Panc1 (cell line): ENCODE results near the gene THBS1. TPM values are rescaled to one million over a fixed set of nuclear protein-coding genes. Genes with fewer than 3 reads are reported as not detected.

Source experiments
- ATAC-seq: fragments of 200-7000 bp; cut with Tn5 transposase; 2 replicates; pipeline ENCODE4 v1.9.1; 2020; ENCODE audit warnings: mild to moderate bottlenecking, moderate library complexity
- BruUV-seq: library from RNA; stranded (reverse); fragments of 400-500 nt; replicated peaks from 2 replicates; lab custom pipeline; 2021; lab: Mats Ljungman, UMichigan
- CTCF ChIA-PET: fragments of 300-600 bp; sonication (Branson Sonifier 250); formaldehyde crosslinking; loops from one replicate; lab custom pipeline; 2022; ENCODE audit warnings: antibody characterized with exemption; lab: Charles Lee
- POLR2A ChIA-PET: fragments of 300-600 bp; sonication (Branson Sonifier 250); formaldehyde crosslinking; loops from one replicate; lab custom pipeline; 2022; ENCODE audit warnings: antibody characterized with exemption; lab: Charles Lee
- DNase-seq: peaks from one replicate; pipeline ENCODE4 v3.0.0-alpha.2; 2010; ENCODE audit warnings: low read depth, low spot score
- H3K27ac ChIP-seq: 2 replicates; pipeline ENCODE4 v1.5.1; 2011; ENCODE audit warnings: mild to moderate bottlenecking, low read length, inconsistent platforms
- H3K27me3 ChIP-seq: fragments of 200-500 bp; sonication (Bioruptor generic); 2 replicates; pipeline ENCODE4 v1.6.0; 2014; ENCODE audit warnings: low read length, inconsistent platforms; ENCODE audit not compliant: control insufficient read depth, insufficient read depth
- H3K36me3 ChIP-seq: fragments of 200-500 bp; sonication (Bioruptor generic); 2 replicates; pipeline ENCODE4 v1.5.1; 2014; ENCODE audit warnings: inconsistent platforms, mild to moderate bottlenecking, low read length, moderate library complexity; ENCODE audit not compliant: control insufficient read depth, insufficient read depth
- H3K4me1 ChIP-seq: 2 replicates; pipeline ENCODE4 v1.5.1; 2011; ENCODE audit warnings: inconsistent platforms, mild to moderate bottlenecking, low read length, moderate library complexity; ENCODE audit not compliant: control insufficient read depth, insufficient read depth
- H3K4me3 ChIP-seq, 2 experiments: 2 replicates each; pipeline ENCODE4 v1.5.1; 2011 to 2012; ENCODE audit warnings: low read depth in 2 of 2, low read length in 2 of 2, mild to moderate bottlenecking in 2 of 2, inconsistent platforms in 1 of 2, moderate library complexity in 1 of 2
- H3K9me3 ChIP-seq: fragments of 200-500 bp; sonication (Bioruptor generic); 2 replicates; pipeline ENCODE4 v1.5.1; 2014; ENCODE audit warnings: low read depth, mild to moderate bottlenecking, inconsistent platforms, low read length, moderate library complexity; ENCODE audit not compliant: control insufficient read depth, insufficient read depth
- CTCF ChIP-seq: fragments of 450-650 bp; IDR thresholded peaks from 2 replicates; pipeline ENCODE4 v1.5.1; 2017; ENCODE audit warnings: mild to moderate bottlenecking
- POLR2AphosphoS5 ChIP-seq: IDR thresholded peaks from 2 replicates; pipeline ENCODE4 v1.6.1; 2012; ENCODE audit warnings: mild to moderate bottlenecking, low read depth, low read length, moderate library complexity
- SIN3A ChIP-seq: IDR thresholded peaks from 2 replicates; pipeline ENCODE4 v1.6.1; 2012; ENCODE audit warnings: low read depth, mild to moderate bottlenecking, low read length, moderate library complexity, borderline replicate concordance; ENCODE audit not compliant: insufficient read depth
- TCF7L2 ChIP-seq: IDR thresholded peaks from 2 replicates; pipeline ENCODE4 v1.6.1; 2011; ENCODE audit warnings: mild to moderate bottlenecking, low read depth, low read length, inconsistent platforms
- in situ Hi-C: cut with HindIII; loops from 2 replicates; pipeline ENCODE4 v1.10.0; 2016; ENCODE audit warnings: low sequenced_read_pairs, low pct_unique_long_range_greater_than_20kb
- intact Hi-C: fragments of 100-400 bp; cut with micrococcal nuclease; formaldehyde crosslinking; loops from one replicate; pipeline ENCODE4 v1.10.0; 2022; ENCODE audit not compliant: unreplicated experiment
- total RNA-seq: library from RNA; stranded (reverse); gene quantifications from one replicate; pipeline ENCODE4 v1.2.1, GENCODE V29; 2021; ENCODE audit not compliant: unreplicated experiment
- TF ChIP-seq, protein P1 (sequence below), 2 experiments: IDR thresholded peaks; 2 replicates each; pipeline ENCODE4 v1.6.1; 2011 to 2012; ENCODE audit warnings: low read depth in 2 of 2, control low read depth in 1 of 2, low read length in 1 of 2, mild to moderate bottlenecking in 1 of 2, moderate library complexity in 1 of 2; ENCODE audit not compliant: insufficient read depth in 1 of 2

The THBS1 gene
- total RNA-seq, 1 experiment from 2014 or later, result 61.9 TPM

GRCh38 chr15:39613861-39614260 lies 33.0 kb downstream of the THBS1 start:
- H3K27me3 ChIP-seq, result no peaks in the 10 kb centered on the region
- H3K27ac ChIP-seq, result no peak overlapping the region
- CTCF ChIA-PET, result no interaction called here
- in situ Hi-C loops, result no loop called here
- ATAC-seq (no peak), DNase-seq (no peak)
- H3K4me1 ChIP-seq, result no peaks in the 10 kb centered on the region
- TF ChIP-seq POLR2AphosphoS5 (no peak), SIN3A (no peak), CTCF (no peak), TCF7L2 (no peak)
- TF ChIP-seq, protein P1, sequence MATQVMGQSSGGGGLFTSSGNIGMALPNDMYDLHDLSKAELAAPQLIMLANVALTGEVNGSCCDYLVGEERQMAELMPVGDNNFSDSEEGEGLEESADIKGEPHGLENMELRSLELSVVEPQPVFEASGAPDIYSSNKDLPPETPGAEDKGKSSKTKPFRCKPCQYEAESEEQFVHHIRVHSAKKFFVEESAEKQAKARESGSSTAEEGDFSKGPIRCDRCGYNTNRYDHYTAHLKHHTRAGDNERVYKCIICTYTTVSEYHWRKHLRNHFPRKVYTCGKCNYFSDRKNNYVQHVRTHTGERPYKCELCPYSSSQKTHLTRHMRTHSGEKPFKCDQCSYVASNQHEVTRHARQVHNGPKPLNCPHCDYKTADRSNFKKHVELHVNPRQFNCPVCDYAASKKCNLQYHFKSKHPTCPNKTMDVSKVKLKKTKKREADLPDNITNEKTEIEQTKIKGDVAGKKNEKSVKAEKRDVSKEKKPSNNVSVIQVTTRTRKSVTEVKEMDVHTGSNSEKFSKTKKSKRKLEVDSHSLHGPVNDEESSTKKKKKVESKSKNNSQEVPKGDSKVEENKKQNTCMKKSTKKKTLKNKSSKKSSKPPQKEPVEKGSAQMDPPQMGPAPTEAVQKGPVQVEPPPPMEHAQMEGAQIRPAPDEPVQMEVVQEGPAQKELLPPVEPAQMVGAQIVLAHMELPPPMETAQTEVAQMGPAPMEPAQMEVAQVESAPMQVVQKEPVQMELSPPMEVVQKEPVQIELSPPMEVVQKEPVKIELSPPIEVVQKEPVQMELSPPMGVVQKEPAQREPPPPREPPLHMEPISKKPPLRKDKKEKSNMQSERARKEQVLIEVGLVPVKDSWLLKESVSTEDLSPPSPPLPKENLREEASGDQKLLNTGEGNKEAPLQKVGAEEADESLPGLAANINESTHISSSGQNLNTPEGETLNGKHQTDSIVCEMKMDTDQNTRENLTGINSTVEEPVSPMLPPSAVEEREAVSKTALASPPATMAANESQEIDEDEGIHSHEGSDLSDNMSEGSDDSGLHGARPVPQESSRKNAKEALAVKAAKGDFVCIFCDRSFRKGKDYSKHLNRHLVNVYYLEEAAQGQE (IDR thresholded peaks at IDR 0.05; ENCODE audit: insufficient read depth in 1 of 2, low read depth in 2 of 2, low read length in 1 of 2), result no peak
- intact Hi-C loops, result no loop called here
- POLR2A ChIA-PET, result no interaction called here
- no TSS peak for BruUV-seq
- H3K4me3 ChIP-seq, result no peak overlapping the region
- peaks cover 6% of the 10 kb centered on the region; the same call in 1 of the 2 replicates for H3K9me3 ChIP-seq
- H3K36me3 ChIP-seq, result no peaks in the 10 kb centered on the region

DNA sequence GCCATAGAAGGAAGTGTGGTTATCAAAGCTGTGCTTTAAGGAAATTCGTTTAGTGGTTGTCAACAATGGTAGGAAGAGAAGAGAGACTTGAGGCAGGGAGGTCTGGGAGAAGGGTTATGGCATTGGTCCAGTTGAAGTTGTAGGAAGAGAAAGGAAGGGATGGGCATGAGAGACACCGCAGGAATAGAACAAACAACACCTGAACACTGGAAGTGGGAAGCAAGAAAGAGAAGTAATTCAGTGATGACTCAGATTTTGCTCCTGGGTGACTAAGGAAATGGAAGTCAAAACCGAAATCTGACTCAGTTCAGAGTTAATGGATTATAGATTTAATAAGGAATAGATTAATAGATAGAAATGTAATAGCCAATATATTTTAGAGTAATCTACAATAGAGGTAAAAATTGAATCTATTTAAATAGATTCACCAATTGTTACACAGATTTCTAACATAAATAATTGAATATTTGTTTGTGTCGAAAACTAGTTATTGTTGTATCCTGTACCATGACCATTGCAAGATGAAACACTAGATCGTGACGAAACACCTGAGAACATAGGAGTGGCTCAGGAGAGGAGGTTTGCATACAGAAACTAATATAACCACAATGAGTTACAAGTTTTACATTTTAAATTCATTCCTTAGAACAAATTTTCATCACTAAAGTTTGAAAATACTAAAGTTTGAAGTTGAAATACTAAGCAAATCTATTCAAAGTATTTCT lies 36.0 kb downstream of the THBS1 start:
- ATAC-seq (no peak), DNase-seq (no peak)
- no peak overlapping the region for H3K4me3 ChIP-seq
- in situ Hi-C loops, result no loop called here
- no peaks in the 10 kb centered on the region for H3K4me1 ChIP-seq
- intact Hi-C loops, result no loop called here
- H3K27ac ChIP-seq, result no peak overlapping the region
- no TSS peak for BruUV-seq
- H3K36me3 ChIP-seq, result no peaks in the 10 kb centered on the region
- POLR2A ChIA-PET, result no interaction called here
- H3K9me3 ChIP-seq, result no peaks in the 10 kb centered on the region
- TF ChIP-seq, protein P1 (IDR thresholded peaks at IDR 0.05; ENCODE audit: insufficient read depth in 1 of 2, low read depth in 2 of 2, low read length in 1 of 2), result no peak
- TF ChIP-seq TCF7L2, result no peak
- no peak for TF ChIP-seq POLR2AphosphoS5
- CTCF ChIA-PET, result no interaction called here
- H3K27me3 ChIP-seq, result no peaks in the 10 kb centered on the region
